RWPE1 (cell line): ENCODE data around the gene MED29.
A peak's percentile ranks its signal among the peaks of the same experiment; 100 is the strongest.

Source experiments
- CTCF ChIA-PET: fragments of 350-600 bp; sonication (Branson Sonifier 250); formaldehyde crosslinking; extraction: SDS; loops from one replicate; lab custom pipeline; 2021; lab: Yijun Ruan, JAX
- POLR2A ChIA-PET: fragments of 400-600 bp; formaldehyde crosslinking; extraction: SDS; loops from one replicate; lab custom pipeline; 2020; ENCODE audit warnings: antibody characterized with exemption; ENCODE audit not compliant: low non-redundant PET; lab: Yijun Ruan, JAX
- DNase-seq: peaks from one replicate; pipeline ENCODE4 v3.0.0; 2012; ENCODE audit warnings: low spot score
- H3K27ac ChIP-seq: fragments of 450-650 bp; 2 replicates; pipeline ENCODE4 v1.5.1; 2017
- CTCF ChIP-seq: fragments of 450-650 bp; conservative IDR thresholded peaks from 2 replicates; pipeline ENCODE4 v1.5.1; 2017; ENCODE audit warnings: low read depth, mild to moderate bottlenecking

Gene MED29

DNA sequence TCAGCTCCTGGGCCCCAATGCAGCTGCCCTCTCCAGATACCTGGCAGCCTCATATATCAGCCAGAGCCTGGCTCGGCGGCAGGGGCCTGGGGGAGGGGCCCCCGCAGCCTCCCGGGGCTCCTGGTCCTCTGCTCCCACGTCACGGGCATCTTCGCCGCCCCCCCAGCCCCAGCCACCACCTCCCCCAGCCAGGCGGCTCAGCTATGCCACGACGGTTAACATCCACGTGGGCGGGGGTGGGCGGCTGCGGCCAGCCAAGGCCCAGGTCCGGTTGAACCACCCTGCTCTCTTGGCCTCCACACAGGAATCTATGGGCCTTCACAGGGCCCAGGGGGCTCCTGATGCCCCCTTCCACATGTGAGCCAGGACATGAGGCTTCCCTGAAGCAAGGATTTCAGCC, 33.8 kb downstream of the MED29 start:
- ChIA-PET CTCF (interaction anchor here (0.7 kb wide), 1 partner anchor 558 kb away, joined by 3 read pairs; no protein-coding TSS in a partner anchor), POLR2A (interaction anchor here (1.1 kb wide), 1 partner anchor 27 kb away, joined by 5 read pairs; no protein-coding TSS in a partner anchor)
- peak overlapping the region; percentile 45; the same call in 1 of the 2 replicates for H3K27ac ChIP-seq
- no peak for DNase-seq
- no peak for TF ChIP-seq CTCF

- TF ChIP-seq CTCF = no peak
- ChIA-PET POLR2A (no interaction called here), CTCF (interaction anchor here (0.7 to 1.3 kb wide), 2 partner anchors 28 to 559 kb away, joined by 3 to 5 read pairs; no protein-coding TSS in a partner anchor)
- DNase-seq = no peak
- H3K27ac ChIP-seq = no peak overlapping the region
Measured at GRCh38 chr19:39425744-39426143, 34.6 kb downstream of the MED29 start.

DNA sequence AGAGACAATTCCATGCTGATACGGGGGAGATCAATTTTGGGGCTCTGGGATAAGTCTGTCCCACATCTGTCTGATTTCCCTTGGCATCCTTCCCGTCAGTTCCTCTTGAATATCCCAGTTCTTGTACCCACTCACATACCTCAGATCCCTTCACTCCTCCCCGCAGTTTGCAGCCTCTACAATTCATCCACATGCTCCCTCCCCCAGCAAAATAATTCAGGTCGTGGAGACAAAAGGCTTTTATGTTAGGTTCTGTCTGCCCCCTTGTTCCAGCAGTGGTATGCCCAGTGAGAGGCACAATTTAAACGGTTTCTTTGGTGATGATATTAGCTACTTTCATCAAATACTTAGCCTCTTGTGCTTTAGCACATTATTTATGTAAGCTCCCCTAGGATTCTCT, 35.0 kb downstream of the MED29 start:
- CTCF ChIA-PET = interaction anchor here (1.3 kb wide), 1 partner anchor 28 kb away, joined by 5 read pairs; no protein-coding TSS in a partner anchor
- no peak for DNase-seq
- POLR2A ChIA-PET = no interaction called here
- H3K27ac ChIP-seq = no peak overlapping the region
- TF ChIP-seq CTCF = no peak

GRCh38 chr19:39427707-39428106, 36.5 kb downstream of the MED29 start:
- no peak for TF ChIP-seq CTCF
- peak overlapping the region; percentile 90 for H3K27ac ChIP-seq
- no peak for DNase-seq
- ChIA-PET POLR2A (interaction anchor here (0.9 kb wide), 1 partner anchor 8 kb away, joined by 5 read pairs; the partner anchor contains the start of gene RPS16), CTCF (no interaction called here)

GRCh38 chr19:39428283-39429112, 37.3 kb downstream of the MED29 start:
- POLR2A ChIA-PET = interaction anchor here (0.6 kb wide), 1 partner anchor 148 kb away, joined by 3 read pairs; no protein-coding TSS in a partner anchor
- H3K27ac ChIP-seq = peak overlapping the region; percentile 90
- no peak for TF ChIP-seq CTCF
- DNase-seq = no peak
- CTCF ChIA-PET = interaction anchor here (0.7 kb wide), 1 partner anchor 32 kb away, joined by 7 read pairs; no protein-coding TSS in a partner anchor

GRCh38 chr19:39430675-39431593, 39.8 kb downstream of the MED29 start:
- TF ChIP-seq CTCF = no peak
- POLR2A ChIA-PET = no interaction called here
- DNase-seq = peak; percentile 83
- CTCF ChIA-PET = interaction anchor here (0.5 kb wide), 1 partner anchor 579 kb away, joined by 3 read pairs; no protein-coding TSS in a partner anchor
- H3K27ac ChIP-seq = peak overlapping the region; percentile 90
